ENCODE data around the gene GRK4. TPM values are rescaled to one million over a fixed set of nuclear protein-coding genes. Genes with fewer than 3 reads are reported as not detected.
A peak's percentile ranks its signal among the peaks of the same experiment; 100 is the strongest.

Gene GRK4
- total RNA-seq, 1 donor from 2014 or later, result 10.5 TPM

DNA sequence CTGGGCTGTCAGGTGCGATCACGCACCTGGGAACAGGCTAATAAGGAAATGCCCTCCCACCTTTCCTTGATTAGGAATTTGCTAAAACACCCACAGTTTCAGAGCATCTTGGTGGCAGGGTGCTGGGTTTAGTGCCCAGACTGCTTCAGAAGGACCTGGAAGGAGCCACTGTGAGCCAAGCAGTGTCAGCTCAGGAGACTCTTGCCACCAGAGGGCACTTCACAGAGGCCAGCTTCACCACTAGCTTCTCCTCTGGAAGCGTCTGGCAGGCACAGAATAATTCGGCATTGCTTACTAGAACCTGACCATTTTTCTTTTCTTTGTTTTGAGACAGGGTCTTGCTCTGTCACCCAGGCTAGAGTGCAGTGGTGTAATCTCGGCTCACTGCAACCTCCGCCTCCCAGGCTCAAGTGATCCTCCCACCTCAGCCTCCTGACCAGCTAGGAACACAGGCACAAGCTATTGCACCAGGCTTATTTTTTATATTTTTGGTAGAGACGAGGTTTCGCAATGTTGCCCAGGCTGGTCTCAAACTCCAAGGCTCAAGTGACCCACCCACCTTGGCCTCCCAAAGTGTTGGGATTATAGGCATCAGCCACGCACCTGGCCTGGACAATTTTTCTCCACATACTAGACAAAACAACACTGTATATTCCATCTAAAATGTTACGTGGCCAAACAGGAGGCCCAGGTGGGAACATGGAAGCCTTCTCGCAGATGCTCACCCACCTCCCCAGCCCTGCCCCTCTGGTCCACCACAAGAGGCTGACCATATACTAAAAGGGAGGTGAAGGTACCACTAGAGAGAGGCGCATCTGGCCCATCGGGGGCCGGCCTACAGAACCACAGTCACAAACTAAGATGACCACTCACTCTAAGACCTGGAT is 14.2 kb upstream of the GRK4 start:
- no peak for DNase-seq (ENCODE audit: extremely low spot score, unreplicated experiment)
- TF ChIP-seq, protein P1, sequence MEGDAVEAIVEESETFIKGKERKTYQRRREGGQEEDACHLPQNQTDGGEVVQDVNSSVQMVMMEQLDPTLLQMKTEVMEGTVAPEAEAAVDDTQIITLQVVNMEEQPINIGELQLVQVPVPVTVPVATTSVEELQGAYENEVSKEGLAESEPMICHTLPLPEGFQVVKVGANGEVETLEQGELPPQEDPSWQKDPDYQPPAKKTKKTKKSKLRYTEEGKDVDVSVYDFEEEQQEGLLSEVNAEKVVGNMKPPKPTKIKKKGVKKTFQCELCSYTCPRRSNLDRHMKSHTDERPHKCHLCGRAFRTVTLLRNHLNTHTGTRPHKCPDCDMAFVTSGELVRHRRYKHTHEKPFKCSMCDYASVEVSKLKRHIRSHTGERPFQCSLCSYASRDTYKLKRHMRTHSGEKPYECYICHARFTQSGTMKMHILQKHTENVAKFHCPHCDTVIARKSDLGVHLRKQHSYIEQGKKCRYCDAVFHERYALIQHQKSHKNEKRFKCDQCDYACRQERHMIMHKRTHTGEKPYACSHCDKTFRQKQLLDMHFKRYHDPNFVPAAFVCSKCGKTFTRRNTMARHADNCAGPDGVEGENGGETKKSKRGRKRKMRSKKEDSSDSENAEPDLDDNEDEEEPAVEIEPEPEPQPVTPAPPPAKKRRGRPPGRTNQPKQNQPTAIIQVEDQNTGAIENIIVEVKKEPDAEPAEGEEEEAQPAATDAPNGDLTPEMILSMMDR (IDR thresholded peaks at IDR 0.05), result peak; percentile 55
- no peaks in the 10 kb centered on the region for H3K9me3 Mint-ChIP-seq (ENCODE audit: unreplicated experiment)
- H3K4me1 Mint-ChIP-seq (ENCODE audit: unreplicated experiment), result no peaks in the 10 kb centered on the region
- no peak overlapping the region for H3K27ac Mint-ChIP-seq (ENCODE audit: unreplicated experiment)
- H3K4me3 Mint-ChIP-seq (ENCODE audit: unreplicated experiment), result no peak overlapping the region
- H3K36me3 Mint-ChIP-seq (ENCODE audit: unreplicated experiment), result peaks cover 65% of the 10 kb centered on the region
- H3K27me3 Mint-ChIP-seq (ENCODE audit: unreplicated experiment), result no peaks in the 10 kb centered on the region

DNA sequence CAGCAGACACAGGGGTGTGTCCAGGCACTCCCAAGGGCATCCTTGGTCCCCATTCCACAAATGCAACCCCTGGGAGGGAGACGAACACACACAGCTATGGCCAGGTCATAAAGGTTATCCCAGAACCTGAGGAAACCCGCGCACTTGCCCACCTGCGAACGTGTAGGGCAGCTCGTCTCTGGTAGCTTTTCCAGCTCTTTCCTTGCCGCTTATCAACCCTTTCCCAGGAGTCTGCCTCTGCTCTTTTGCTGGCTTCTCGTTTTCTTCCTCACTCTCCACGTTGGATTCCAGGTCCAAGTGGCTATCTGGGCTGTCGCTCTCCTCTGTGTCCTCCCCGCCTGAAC is 13.6 kb upstream of the GRK4 start:
- TF ChIP-seq, protein P1 (IDR thresholded peaks at IDR 0.05), result no peak

DNA sequence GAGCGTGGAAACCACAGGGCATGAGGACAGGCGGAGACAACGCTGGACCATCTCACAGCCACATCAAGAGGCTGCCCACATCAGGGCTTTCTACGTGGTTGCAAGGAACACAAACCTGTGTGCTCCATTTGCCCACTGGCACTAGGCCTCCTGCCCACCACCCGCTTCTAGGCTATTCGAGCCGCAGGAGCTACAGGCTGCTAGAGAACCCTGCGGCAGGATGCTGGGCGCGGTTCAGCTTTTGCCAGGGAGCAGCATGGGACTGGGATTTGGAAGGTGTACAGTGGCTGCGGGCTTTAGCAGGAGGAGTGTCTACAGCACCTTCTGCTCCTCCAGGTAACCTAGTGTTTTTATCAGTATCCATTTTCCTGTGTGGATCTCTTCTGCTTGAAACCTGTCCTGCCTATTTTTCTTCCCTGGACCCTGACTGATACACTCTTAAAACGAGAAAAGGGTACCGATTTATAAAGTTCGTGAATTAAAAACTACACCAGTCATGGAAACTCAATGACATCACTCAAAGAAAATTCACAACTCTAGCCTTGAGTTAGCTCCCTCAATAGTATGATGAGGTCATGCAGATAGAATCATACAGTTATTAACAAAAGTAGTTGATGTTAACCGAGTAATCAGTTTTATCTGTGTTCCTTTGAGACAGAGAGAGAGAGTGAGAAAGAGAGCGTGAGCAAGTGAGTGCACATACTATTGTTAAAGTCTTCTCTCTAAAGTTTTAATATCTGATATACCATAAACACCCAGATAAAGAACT is 13.0 kb upstream of the GRK4 start:
- DNase-seq (ENCODE audit: extremely low spot score, unreplicated experiment), result no peak

More for the DNA sequence above, 13.6 kb upstream of the GRK4 start:
- H3K4me1 Mint-ChIP-seq (ENCODE audit: unreplicated experiment), result no peaks in the 10 kb centered on the region
- H3K9me3 Mint-ChIP-seq (ENCODE audit: unreplicated experiment), result no peaks in the 10 kb centered on the region
- DNase-seq (ENCODE audit: extremely low spot score, unreplicated experiment), result no peak
- H3K27ac Mint-ChIP-seq (ENCODE audit: unreplicated experiment), result no peak overlapping the region
- no peaks in the 10 kb centered on the region for H3K27me3 Mint-ChIP-seq (ENCODE audit: unreplicated experiment)
- peaks cover 66% of the 10 kb centered on the region for H3K36me3 Mint-ChIP-seq (ENCODE audit: unreplicated experiment)
- no peak overlapping the region for H3K4me3 Mint-ChIP-seq (ENCODE audit: unreplicated experiment)

DNA sequence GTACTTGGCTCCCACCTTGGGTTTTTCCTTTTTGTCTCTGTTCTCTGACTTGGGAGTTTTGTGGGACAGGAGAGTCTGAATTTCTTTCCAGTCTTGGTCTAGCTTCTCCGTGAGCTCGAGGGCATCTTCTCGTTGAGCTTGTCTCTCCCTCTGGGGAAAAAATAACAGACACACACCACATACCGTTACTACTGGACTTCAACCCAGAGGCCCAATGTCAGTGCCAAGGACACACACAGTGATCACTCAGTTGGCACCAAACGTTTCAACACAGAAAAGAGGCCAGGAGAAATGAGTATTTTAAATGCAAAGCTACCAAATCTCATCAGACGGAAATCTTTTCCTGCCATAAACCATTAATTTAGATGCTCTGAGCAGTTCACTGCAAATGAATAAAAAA is 9.9 kb upstream of the GRK4 start:
- H3K4me1 Mint-ChIP-seq (ENCODE audit: unreplicated experiment), result peaks cover 7% of the 10 kb centered on the region
- H3K4me3 Mint-ChIP-seq (ENCODE audit: unreplicated experiment), result no peak overlapping the region
- no peaks in the 10 kb centered on the region for H3K9me3 Mint-ChIP-seq (ENCODE audit: unreplicated experiment)
- no peak overlapping the region for H3K27ac Mint-ChIP-seq (ENCODE audit: unreplicated experiment)
- TF ChIP-seq, protein P1 (IDR thresholded peaks at IDR 0.05), result no peak
- peaks cover 61% of the 10 kb centered on the region for H3K36me3 Mint-ChIP-seq (ENCODE audit: unreplicated experiment)
- no peak for DNase-seq (ENCODE audit: extremely low spot score, unreplicated experiment)
- H3K27me3 Mint-ChIP-seq (ENCODE audit: unreplicated experiment), result no peaks in the 10 kb centered on the region

More for the DNA sequence above, 13.0 kb upstream of the GRK4 start:
- Mint-ChIP-seq H3K4me1 (ENCODE audit: unreplicated experiment) (no peaks in the 10 kb centered on the region), H3K4me3 (ENCODE audit: unreplicated experiment) (no peak overlapping the region), H3K36me3 (ENCODE audit: unreplicated experiment) (peaks cover 60% of the 10 kb centered on the region), H3K27me3 (ENCODE audit: unreplicated experiment) (no peaks in the 10 kb centered on the region), H3K27ac (ENCODE audit: unreplicated experiment) (no peak overlapping the region), H3K9me3 (ENCODE audit: unreplicated experiment) (no peaks in the 10 kb centered on the region)
- TF ChIP-seq, protein P1 (IDR thresholded peaks at IDR 0.05), result no peak

All from osteocyte (in vitro differentiated cells).